Suprapubic skin (tissue), 4 donors: ENCODE data around the gene OR1E2. TPM values are rescaled to one million over a fixed set of nuclear protein-coding genes. Genes with fewer than 3 reads are reported as not detected.
A peak's percentile ranks its signal among the peaks of the same experiment; 100 is the strongest.

Experiments used
- DNase-seq, 2 donors: peaks; one replicate each; pipeline ENCODE4 v3.0.0-alpha.2; 2019; ENCODE audit warnings: low spot score in 2 of 2
- H3K27ac ChIP-seq: fragments of 200-600 bp; sonication (generic); one replicate; pipeline ENCODE4 v1.5.1; 2019
- H3K27me3 ChIP-seq: fragments of 200-600 bp; sonication (generic); one replicate; pipeline ENCODE4 v1.5.1; 2019
- H3K36me3 ChIP-seq: fragments of 200-600 bp; sonication (generic); one replicate; pipeline ENCODE4 v1.5.1; 2019
- H3K4me1 ChIP-seq: fragments of 200-600 bp; sonication (generic); one replicate; pipeline ENCODE4 v1.5.1; 2019
- H3K4me3 ChIP-seq: fragments of 200-600 bp; sonication (generic); one replicate; pipeline ENCODE4 v1.5.1; 2019; ENCODE audit warnings: mild to moderate bottlenecking
- H3K9me3 ChIP-seq: fragments of 200-600 bp; sonication (generic); one replicate; pipeline ENCODE4 v1.5.1; 2019
- EP300 ChIP-seq: sonication (generic); formaldehyde crosslinking; IDR thresholded peaks from one replicate; pipeline ENCODE4 v1.6.1; 2017; ENCODE audit warnings: antibody characterized with exemption
- POLR2A ChIP-seq, 2 donors: fragments of 450-650 bp; IDR thresholded peaks; one replicate each; pipeline ENCODE4 v1.6.1; 2017; ENCODE audit warnings: antibody characterized with exemption in 2 of 2, mild to moderate bottlenecking in 2 of 2, moderate library complexity in 2 of 2
- POLR2AphosphoS5 ChIP-seq, 3 donors: sonication (generic); formaldehyde crosslinking; IDR thresholded peaks; one replicate each; pipeline ENCODE4 v1.6.1; 2017; ENCODE audit warnings: antibody characterized with exemption in 3 of 3
- WGBS: methylation state at CpG from one replicate; pipeline ENCODE4 v1.1.5; 2018; 5-methylcytosine and 5-hydroxymethylcytosine counted together
- total RNA-seq, 4 donors: library from RNA; depleted of rRNA; stranded (reverse); fragments of >200 nt; gene quantifications; one replicate each; pipeline ENCODE4 v1.1.0, GENCODE V29; 2016
- TF ChIP-seq, protein P1 (sequence below), 2 donors: fragments of 200-600 bp in 1 of 2; fragments of 450-650 bp in 1 of 2; sonication (generic) in 1 of 2; IDR thresholded peaks; one replicate each; pipeline ENCODE4 v1.5.1; 2016 to 2019; ENCODE audit warnings: antibody characterized with exemption in 2 of 2, mild to moderate bottlenecking in 1 of 2, moderate library complexity in 1 of 2

OR1E2 gene
- total RNA-seq, 4 donors from 2014 or later: 2.1 TPM; not detected in 3

DNA sequence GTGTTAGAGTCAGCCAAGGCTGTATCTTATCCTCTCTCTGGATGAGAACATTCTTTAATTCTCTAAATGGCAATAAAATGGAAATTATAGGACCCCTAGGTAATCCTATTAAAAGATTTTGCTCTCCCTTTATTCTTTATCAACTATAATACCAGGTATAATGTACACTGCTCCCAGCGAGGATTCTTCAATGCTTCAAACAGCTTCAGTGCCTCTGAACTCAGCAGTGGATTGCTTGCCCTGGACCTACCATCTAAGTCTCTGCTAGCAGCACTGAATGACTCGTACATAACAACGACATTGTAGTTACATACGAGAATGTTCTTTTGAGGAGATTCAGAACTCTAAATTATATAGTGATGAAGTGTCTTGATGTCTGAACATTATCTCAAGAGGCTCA lies 43.9 kb downstream of the OR1E2 start:
- no peak for DNase-seq
- Histone ChIP-seq H3K27ac (no peak overlapping the region), H3K27me3 (peaks cover 28% of the 10 kb centered on the region), H3K9me3 (no peaks in the 10 kb centered on the region), H3K4me1 (no peaks in the 10 kb centered on the region), H3K4me3 (no peak overlapping the region), H3K36me3 (no peaks in the 10 kb centered on the region)
- 70% methylated on average over 4 of the region's 4 CpGs for WGBS
- TF ChIP-seq POLR2AphosphoS5 (IDR thresholded peaks at IDR 0.05): no peak
- no peak for TF ChIP-seq POLR2A (IDR thresholded peaks at IDR 0.05)
- TF ChIP-seq, protein P1, sequence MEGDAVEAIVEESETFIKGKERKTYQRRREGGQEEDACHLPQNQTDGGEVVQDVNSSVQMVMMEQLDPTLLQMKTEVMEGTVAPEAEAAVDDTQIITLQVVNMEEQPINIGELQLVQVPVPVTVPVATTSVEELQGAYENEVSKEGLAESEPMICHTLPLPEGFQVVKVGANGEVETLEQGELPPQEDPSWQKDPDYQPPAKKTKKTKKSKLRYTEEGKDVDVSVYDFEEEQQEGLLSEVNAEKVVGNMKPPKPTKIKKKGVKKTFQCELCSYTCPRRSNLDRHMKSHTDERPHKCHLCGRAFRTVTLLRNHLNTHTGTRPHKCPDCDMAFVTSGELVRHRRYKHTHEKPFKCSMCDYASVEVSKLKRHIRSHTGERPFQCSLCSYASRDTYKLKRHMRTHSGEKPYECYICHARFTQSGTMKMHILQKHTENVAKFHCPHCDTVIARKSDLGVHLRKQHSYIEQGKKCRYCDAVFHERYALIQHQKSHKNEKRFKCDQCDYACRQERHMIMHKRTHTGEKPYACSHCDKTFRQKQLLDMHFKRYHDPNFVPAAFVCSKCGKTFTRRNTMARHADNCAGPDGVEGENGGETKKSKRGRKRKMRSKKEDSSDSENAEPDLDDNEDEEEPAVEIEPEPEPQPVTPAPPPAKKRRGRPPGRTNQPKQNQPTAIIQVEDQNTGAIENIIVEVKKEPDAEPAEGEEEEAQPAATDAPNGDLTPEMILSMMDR (IDR thresholded peaks at IDR 0.05): no peak
- TF ChIP-seq EP300: no peak

DNA sequence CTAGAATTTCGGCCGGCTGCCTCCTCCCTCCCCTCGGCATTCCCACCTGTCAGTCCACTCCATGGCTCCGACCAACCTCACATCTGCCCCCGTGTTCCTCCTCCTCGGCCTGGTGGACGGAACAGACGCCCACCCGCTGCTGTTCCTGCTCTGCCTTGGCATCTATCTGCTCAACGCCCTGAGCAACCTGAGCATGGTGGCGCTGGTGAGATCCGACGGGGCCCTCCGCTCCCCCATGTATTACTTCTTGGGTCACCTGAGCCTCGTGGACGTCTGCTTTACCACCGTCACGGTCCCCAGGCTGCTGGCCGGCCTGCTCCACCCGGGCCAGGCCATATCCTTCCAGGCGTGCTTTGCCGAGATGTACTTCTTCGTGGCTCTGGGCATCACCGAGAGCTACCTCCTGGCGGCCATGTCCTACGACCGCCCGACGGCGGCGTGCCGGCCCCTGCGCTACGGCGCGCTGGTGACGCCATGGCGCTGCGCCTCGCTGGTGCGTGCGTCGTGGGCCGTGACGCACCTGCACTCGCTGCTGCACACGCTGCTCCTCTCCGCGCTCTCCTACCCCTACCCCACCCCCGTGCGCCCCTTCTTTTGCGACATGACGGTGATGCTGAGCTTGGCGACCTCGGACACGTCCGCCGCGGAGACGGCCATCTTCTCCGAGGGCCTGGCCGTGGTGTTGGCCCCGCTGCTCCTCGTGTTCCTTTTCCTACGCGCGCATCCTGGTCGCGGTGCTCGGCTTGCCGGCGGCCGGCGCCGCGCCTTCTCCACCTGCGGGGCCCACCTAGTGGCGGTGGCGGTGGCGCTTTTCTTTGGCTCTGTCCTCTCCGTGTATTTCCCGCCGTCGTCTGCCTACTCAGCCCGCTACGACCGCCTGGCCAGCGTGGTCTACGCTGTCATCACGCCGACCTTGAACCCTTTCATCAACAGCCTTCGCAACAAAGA lies 47.5 kb downstream of the OR1E2 start, which contains the start of gene OR3A2:
TSS of gene OR3A2 (minus strand) at position 440 of the 948 bp plus-strand sequence.
- 40% methylated on average over 90 of the region's 92 CpGs for WGBS
- no peaks in the 10 kb centered on the region for H3K36me3 ChIP-seq
- TF ChIP-seq, protein P1 (IDR thresholded peaks at IDR 0.05): no peak
- TF ChIP-seq EP300 (no peak), POLR2A (IDR thresholded peaks at IDR 0.05) (no peak), POLR2AphosphoS5 (IDR thresholded peaks at IDR 0.05) (no peak)
- no peaks in the 10 kb centered on the region for H3K4me1 ChIP-seq
- no peaks in the 10 kb centered on the region for H3K9me3 ChIP-seq
- H3K27me3 ChIP-seq: peaks cover 37% of the 10 kb centered on the region
- no peak within 1 kb of the TSS for H3K27ac ChIP-seq
- peak within 1 kb of the TSS; percentile 4 for H3K4me3 ChIP-seq
- DNase-seq: no peak

Other genes starting within 250 kb of the OR1E2 start
- not detected for gene OR1A2, start 236.3 kb downstream of the OR1E2 start, total RNA-seq
- under 1 TPM in 1 of 4 donors, not detected in 3; 0.21 TPM for gene OR1A1, start 226.2 kb downstream of the OR1E2 start, total RNA-seq
- not detected for gene OR3A1, start 135.5 kb downstream of the OR1E2 start, total RNA-seq
- 1 to 10 TPM in 1 of 4 donors, not detected in 3; 1.4 TPM for gene OR3A2, start 47.5 kb downstream of the OR1E2 start, total RNA-seq
- not detected for gene OR1E1, start 35.4 kb downstream of the OR1E2 start, total RNA-seq
- not detected for gene OR3A3, start 22.5 kb downstream of the OR1E2 start, total RNA-seq
- not detected for gene SPATA22, start 38.0 kb upstream of the OR1E2 start, total RNA-seq
- 1 to 10 TPM in 3 of 4 donors, under 1 TPM in 1; 0.98 to 5.4 (median 1.8) TPM for gene ASPA, start 42.2 kb upstream of the OR1E2 start, total RNA-seq
- 10 to 100 TPM; 25.6 to 45.4 (median 34.4) TPM for gene TRPV3, start 124.0 kb upstream of the OR1E2 start, total RNA-seq
- gene TRPV1, start 175.6 kb upstream of the OR1E2 start, total RNA-seq: 10 to 100 TPM in 2 of 4 donors, 1 to 10 TPM in 2; 3.2 to 15.8 (median 7.1) TPM
- gene SHPK, start 202.4 kb upstream of the OR1E2 start, total RNA-seq: 10 to 100 TPM; 19.0 to 21.9 (median 20.4) TPM
- 10 to 100 TPM; 19.9 to 34.6 (median 26.1) TPM for gene CTNS, start 202.9 kb upstream of the OR1E2 start, total RNA-seq
- gene TAX1BP3, start 234.7 kb upstream of the OR1E2 start, total RNA-seq: 100 to 1,000 TPM; 103 to 245 (median 202) TPM
- 10 to 100 TPM in 3 of 4 donors, 1 to 10 TPM in 1; 3.3 to 17.6 (median 10.4) TPM for gene EMC6, start 235.0 kb upstream of the OR1E2 start, total RNA-seq